Measurements from ENCODE around the gene PDZD2. TPM values are rescaled to one million over a fixed set of nuclear protein-coding genes. Genes with fewer than 3 reads are reported as not detected.

The PDZD2 gene
- total RNA-seq, 2 donors from 2014 or later, result 1.4 to 3.0 TPM

DNA sequence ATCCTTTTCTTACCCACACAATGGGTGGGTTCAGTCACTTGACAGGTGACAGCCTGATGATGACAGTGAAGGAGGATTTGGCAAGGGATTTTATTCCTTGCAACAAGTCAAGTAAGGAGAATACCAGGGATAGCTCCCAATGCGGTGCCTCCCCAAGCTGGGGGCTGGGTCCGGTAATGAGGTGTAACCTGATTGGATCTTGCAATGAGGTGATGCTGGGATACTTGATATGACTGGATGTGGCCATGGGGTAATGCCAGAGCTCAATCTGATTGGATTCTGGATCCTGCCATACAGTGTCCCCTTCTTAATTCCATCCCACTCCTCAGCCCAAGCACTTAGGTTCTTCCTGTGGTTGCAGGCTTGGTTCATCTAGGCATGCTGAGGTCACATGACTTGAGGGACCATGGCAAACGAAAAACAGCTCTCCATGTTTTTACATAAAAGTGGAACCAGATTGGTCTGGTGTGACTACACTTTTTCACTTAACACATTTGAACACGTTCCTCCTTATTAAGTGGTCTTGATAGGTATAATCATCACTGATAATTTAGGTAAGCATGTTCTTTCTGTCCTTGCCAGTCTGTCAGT lies 181.1 kb downstream of the PDZD2 start:
- peaks cover 2% of the 10 kb centered on the region for H3K4me1 Mint-ChIP-seq
- DNase-seq (no peak), ATAC-seq (no peak)
- peaks cover 18% of the 10 kb centered on the region for H3K27me3 Mint-ChIP-seq
- H3K27ac Mint-ChIP-seq, result no peak overlapping the region
- H3K9me3 ChIP-seq (ENCODE audit: control insufficient read depth, low read length, poor library complexity, severe bottlenecking), result no peaks in the 10 kb centered on the region
- H3K4me3 Mint-ChIP-seq, result no peak overlapping the region
- H3K36me3 Mint-ChIP-seq (ENCODE audit: low read depth), result no peaks in the 10 kb centered on the region

- H3K36me3 Mint-ChIP-seq (ENCODE audit: low read depth), result no peaks in the 10 kb centered on the region
- H3K9me3 ChIP-seq (ENCODE audit: control insufficient read depth, low read length, poor library complexity, severe bottlenecking), result no peaks in the 10 kb centered on the region
- H3K4me3 Mint-ChIP-seq, result no peak overlapping the region
- DNase-seq, result no peak
- H3K4me1 Mint-ChIP-seq, result peaks cover 3% of the 10 kb centered on the region
- ATAC-seq, result no peak
- H3K27ac Mint-ChIP-seq, result no peak overlapping the region
- peaks cover 20% of the 10 kb centered on the region for H3K27me3 Mint-ChIP-seq
These were observed 184.5 kb downstream of the PDZD2 start for GRCh38 chr5:31823472-31823871.

GRCh38 chr5:31824869-31825517 lies 186.1 kb downstream of the PDZD2 start:
- Mint-ChIP-seq H3K4me3 (peak overlapping the region; percentile 25), H3K36me3 (ENCODE audit: low read depth) (no peaks in the 10 kb centered on the region), H3K27me3 (peaks cover 20% of the 10 kb centered on the region), H3K4me1 (peaks cover 3% of the 10 kb centered on the region), H3K27ac (no peak overlapping the region)
- no peaks in the 10 kb centered on the region for H3K9me3 ChIP-seq (ENCODE audit: control insufficient read depth, low read length, poor library complexity, severe bottlenecking)
- DNase-seq (no peak), ATAC-seq (no peak)

GRCh38 chr5:31825518-31826068 lies 186.7 kb downstream of the PDZD2 start:
- H3K36me3 Mint-ChIP-seq (ENCODE audit: low read depth), result no peaks in the 10 kb centered on the region
- H3K27me3 Mint-ChIP-seq, result peaks cover 20% of the 10 kb centered on the region
- H3K27ac Mint-ChIP-seq, result no peak overlapping the region
- no peak for DNase-seq
- H3K4me3 Mint-ChIP-seq, result peak overlapping the region; percentile 7
- ATAC-seq, result peak; percentile 60
- peaks cover 3% of the 10 kb centered on the region for H3K4me1 Mint-ChIP-seq
- no peaks in the 10 kb centered on the region for H3K9me3 ChIP-seq (ENCODE audit: control insufficient read depth, low read length, poor library complexity, severe bottlenecking)

DNA sequence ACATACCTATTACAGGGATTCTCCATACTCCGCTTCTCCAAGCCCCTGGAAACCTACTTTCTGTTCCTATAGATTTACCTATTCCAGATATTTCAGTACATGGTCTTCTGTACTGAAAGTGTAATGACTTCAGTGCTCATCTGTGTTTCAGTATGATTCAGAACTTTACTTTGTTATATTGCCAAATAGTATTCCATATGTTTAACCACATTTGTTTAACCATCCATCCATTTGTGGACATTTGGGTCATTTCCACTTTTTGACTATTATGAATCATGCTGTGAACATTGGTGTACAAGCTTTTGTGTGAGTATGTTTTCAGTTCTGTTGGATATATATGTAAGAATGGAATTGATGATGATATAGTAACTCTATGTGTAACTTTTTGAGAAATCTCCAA lies 188.9 kb downstream of the PDZD2 start:
- H3K9me3 ChIP-seq (ENCODE audit: control insufficient read depth, low read length, poor library complexity, severe bottlenecking), result no peaks in the 10 kb centered on the region
- H3K27me3 Mint-ChIP-seq, result peaks cover 20% of the 10 kb centered on the region
- DNase-seq, result no peak
- H3K4me1 Mint-ChIP-seq, result peaks cover 3% of the 10 kb centered on the region
- H3K36me3 Mint-ChIP-seq (ENCODE audit: low read depth), result no peaks in the 10 kb centered on the region
- no peak overlapping the region for H3K27ac Mint-ChIP-seq
- no peak overlapping the region for H3K4me3 Mint-ChIP-seq
- ATAC-seq, result no peak

DNA sequence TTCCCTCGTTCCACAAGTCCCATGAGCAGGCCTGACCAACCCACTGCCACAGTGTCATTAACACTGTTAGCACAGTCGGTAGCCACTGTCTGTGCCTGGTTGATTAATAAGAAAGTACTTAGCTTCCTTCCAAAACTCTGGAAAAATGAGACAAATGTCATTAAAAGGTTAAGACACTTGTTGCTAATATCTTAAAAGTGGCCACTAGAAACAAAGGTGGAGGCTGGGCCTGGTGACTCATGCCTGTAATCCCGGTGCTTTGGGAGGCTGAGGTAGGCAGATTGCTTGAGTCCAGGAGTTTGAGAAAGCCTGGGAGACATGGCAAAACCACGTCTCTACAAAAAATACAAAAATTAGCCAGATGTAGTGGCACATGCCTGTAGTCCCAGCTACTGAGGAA lies 194.0 kb downstream of the PDZD2 start:
- no peaks in the 10 kb centered on the region for H3K9me3 ChIP-seq (ENCODE audit: control insufficient read depth, low read length, poor library complexity, severe bottlenecking)
- ATAC-seq (no peak), DNase-seq (no peak)
- Mint-ChIP-seq H3K4me1 (no peaks in the 10 kb centered on the region), H3K4me3 (no peak overlapping the region), H3K36me3 (ENCODE audit: low read depth) (no peaks in the 10 kb centered on the region), H3K27ac (no peak overlapping the region), H3K27me3 (no peaks in the 10 kb centered on the region)

DNA sequence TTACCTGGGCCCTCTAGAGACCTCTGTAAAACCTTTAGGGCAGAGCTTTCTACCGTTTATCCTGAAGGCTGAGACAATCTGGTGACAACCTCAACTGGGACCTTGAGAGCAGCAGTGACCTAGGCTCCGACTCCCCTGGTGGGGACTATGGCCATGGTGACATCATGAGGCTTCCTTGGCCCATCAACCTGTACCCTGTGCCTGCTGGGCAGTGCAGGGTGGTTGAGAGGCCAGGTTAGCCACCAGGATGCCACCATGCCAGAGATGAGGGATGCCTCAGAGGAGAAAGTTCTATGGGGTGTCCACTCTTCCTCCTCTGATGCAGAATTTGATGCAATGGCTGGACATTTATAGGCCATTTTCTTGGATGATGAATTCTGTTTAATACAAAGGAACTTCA lies 194.8 kb downstream of the PDZD2 start:
- Mint-ChIP-seq H3K4me3 (no peak overlapping the region), H3K27me3 (no peaks in the 10 kb centered on the region), H3K27ac (no peak overlapping the region), H3K4me1 (no peaks in the 10 kb centered on the region), H3K36me3 (ENCODE audit: low read depth) (no peaks in the 10 kb centered on the region)
- no peaks in the 10 kb centered on the region for H3K9me3 ChIP-seq (ENCODE audit: control insufficient read depth, low read length, poor library complexity, severe bottlenecking)
- no peak for ATAC-seq
- DNase-seq, result no peak

- no peaks in the 10 kb centered on the region for H3K36me3 Mint-ChIP-seq (ENCODE audit: low read depth)
- ATAC-seq (no peak), DNase-seq (no peak)
- H3K4me1 Mint-ChIP-seq, result no peaks in the 10 kb centered on the region
- H3K4me3 Mint-ChIP-seq, result no peak overlapping the region
- H3K27me3 Mint-ChIP-seq, result peaks cover 5% of the 10 kb centered on the region
- H3K27ac Mint-ChIP-seq, result no peak overlapping the region
- no peaks in the 10 kb centered on the region for H3K9me3 ChIP-seq (ENCODE audit: control insufficient read depth, low read length, poor library complexity, severe bottlenecking)
These were observed 205.9 kb downstream of the PDZD2 start for GRCh38 chr5:31844622-31845345.

DNA sequence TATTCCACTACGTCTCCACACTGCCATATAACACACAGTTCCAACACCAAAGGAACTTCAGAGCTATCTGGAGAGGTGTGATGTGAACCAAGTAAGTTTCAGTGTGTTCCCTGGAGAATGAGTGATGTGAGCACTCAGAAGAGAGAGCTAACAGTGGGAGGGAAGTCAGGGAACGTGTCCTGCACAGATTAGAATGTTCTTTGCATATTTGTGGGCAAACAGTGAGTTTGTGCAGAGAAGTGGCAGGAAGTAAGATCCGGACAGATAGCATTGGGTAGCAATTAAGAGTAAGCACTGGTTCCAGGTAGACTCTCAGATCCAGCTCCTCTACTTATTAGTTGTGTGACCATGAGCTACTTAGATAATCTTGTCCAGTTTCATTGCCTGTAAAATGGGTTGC lies 206.4 kb downstream of the PDZD2 start:
- DNase-seq, result no peak
- no peaks in the 10 kb centered on the region for H3K36me3 Mint-ChIP-seq (ENCODE audit: low read depth)
- H3K4me1 Mint-ChIP-seq, result no peaks in the 10 kb centered on the region
- H3K27ac Mint-ChIP-seq, result no peak overlapping the region
- H3K27me3 Mint-ChIP-seq, result peaks cover 5% of the 10 kb centered on the region
- no peaks in the 10 kb centered on the region for H3K9me3 ChIP-seq (ENCODE audit: control insufficient read depth, low read length, poor library complexity, severe bottlenecking)
- ATAC-seq, result no peak
- no peak overlapping the region for H3K4me3 Mint-ChIP-seq

- ATAC-seq (no peak), DNase-seq (no peak)
- no peaks in the 10 kb centered on the region for H3K9me3 ChIP-seq (ENCODE audit: control insufficient read depth, low read length, poor library complexity, severe bottlenecking)
- no peaks in the 10 kb centered on the region for H3K4me1 Mint-ChIP-seq
- H3K27me3 Mint-ChIP-seq, result peaks cover 16% of the 10 kb centered on the region
- H3K36me3 Mint-ChIP-seq (ENCODE audit: low read depth), result no peaks in the 10 kb centered on the region
- H3K27ac Mint-ChIP-seq, result no peak overlapping the region
- H3K4me3 Mint-ChIP-seq, result no peak overlapping the region
These were observed 208.0 kb downstream of the PDZD2 start for GRCh38 chr5:31846934-31847333.

DNA sequence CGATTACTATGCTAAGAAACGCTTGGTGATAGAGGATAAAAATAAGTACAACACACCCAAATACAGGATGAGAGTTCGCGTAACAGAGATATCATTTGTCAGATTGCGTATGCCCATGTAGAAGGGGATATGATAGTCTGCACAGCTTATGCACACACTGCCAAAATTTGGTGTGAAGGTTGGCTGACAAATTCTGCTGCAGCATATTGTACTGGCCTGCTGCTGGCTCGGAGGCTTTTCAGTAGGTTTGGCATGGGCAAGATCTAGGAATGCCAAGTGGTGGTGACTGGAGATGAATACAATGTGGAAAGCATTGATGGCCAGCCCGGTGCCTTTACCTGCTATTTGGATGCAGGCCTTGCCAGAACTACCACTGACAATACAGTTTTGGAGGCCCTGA lies 208.4 kb downstream of the PDZD2 start:
- Mint-ChIP-seq H3K27ac (no peak overlapping the region), H3K27me3 (peaks cover 12% of the 10 kb centered on the region)

DNA sequence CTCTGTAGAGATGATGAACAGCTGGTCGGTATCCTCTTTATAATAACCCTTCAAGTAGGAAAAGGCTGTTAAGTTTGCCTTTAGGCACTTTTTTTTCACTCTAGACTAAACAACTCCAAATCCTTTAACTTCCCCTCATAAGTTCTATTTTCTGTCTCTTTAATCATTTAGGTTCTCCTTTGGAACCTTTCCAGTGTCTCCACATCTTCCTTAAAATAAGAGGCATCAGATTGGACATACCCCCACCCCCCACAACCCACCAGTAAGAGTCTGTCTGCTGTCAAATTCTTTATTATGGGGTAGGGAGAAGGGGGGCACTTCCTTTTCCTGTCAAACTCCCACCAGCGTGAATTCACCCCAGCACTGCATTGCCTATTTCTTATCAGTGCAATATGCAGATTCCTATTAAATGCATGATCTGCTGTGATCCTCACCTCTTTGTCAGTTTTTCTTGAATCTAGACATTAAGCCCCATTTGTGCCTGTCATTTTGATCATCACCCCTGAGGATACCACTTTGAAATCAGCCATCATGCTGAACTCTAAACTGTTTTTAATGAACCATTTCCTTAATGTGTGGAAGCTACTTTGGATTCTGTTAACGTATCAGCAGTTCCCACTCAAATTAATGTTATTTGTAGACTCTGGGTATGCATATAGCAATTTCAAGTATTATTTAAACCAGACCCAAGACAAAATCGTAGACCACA lies 212.2 kb downstream of the PDZD2 start:
- Mint-ChIP-seq H3K4me1 (peaks cover 13% of the 10 kb centered on the region), H3K27ac (no peak overlapping the region), H3K36me3 (ENCODE audit: low read depth) (no peaks in the 10 kb centered on the region), H3K4me3 (no peak overlapping the region), H3K27me3 (peaks cover 37% of the 10 kb centered on the region)
- DNase-seq, result no peak
- H3K9me3 ChIP-seq (ENCODE audit: control insufficient read depth, low read length, poor library complexity, severe bottlenecking), result no peaks in the 10 kb centered on the region
- ATAC-seq, result no peak

More for the DNA sequence above, 208.4 kb downstream of the PDZD2 start:
- no peak for DNase-seq
- H3K9me3 ChIP-seq (ENCODE audit: control insufficient read depth, low read length, poor library complexity, severe bottlenecking), result no peaks in the 10 kb centered on the region
- no peaks in the 10 kb centered on the region for H3K36me3 Mint-ChIP-seq (ENCODE audit: low read depth)
- no peak for ATAC-seq
- no peak overlapping the region for H3K4me3 Mint-ChIP-seq
- H3K4me1 Mint-ChIP-seq, result no peaks in the 10 kb centered on the region
